NOMO-1 treated with dmso at 0.1 percent for 144 hours (cell line): ENCODE results near the gene MAPK1.
"Not testable (repeated sequence)": the region's sequence is repeated elsewhere in the genome, so short reads cannot be mapped to it uniquely, and the experiment has no call there.

Experiments used
- DNase-seq: peaks from one replicate; lab custom pipeline; 2025; ENCODE audit not compliant: unreplicated experiment; lab: John Stamatoyannopoulos, UW

MAPK1 gene

DNA sequence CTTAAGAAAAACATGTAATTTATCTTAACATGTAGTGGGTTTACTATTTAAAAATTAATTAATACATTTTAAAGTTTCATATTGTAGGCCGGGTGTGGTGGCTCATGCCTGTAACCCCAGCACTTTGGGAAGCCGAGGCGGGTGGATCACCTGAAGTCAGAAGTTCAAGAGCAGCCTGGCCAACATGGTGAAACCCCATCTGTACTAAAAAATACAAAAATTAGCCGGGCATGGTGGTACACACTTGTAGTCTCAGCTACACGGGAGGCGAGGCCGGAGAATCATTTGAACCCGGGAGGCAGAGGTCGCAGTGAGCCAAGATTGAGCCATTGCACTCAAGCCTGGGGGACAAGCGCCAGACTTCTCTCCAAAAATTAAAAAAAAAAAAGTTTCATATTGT lies 73.7 kb downstream of the MAPK1 start:
- not testable (repeated sequence) for DNase-seq

DNA sequence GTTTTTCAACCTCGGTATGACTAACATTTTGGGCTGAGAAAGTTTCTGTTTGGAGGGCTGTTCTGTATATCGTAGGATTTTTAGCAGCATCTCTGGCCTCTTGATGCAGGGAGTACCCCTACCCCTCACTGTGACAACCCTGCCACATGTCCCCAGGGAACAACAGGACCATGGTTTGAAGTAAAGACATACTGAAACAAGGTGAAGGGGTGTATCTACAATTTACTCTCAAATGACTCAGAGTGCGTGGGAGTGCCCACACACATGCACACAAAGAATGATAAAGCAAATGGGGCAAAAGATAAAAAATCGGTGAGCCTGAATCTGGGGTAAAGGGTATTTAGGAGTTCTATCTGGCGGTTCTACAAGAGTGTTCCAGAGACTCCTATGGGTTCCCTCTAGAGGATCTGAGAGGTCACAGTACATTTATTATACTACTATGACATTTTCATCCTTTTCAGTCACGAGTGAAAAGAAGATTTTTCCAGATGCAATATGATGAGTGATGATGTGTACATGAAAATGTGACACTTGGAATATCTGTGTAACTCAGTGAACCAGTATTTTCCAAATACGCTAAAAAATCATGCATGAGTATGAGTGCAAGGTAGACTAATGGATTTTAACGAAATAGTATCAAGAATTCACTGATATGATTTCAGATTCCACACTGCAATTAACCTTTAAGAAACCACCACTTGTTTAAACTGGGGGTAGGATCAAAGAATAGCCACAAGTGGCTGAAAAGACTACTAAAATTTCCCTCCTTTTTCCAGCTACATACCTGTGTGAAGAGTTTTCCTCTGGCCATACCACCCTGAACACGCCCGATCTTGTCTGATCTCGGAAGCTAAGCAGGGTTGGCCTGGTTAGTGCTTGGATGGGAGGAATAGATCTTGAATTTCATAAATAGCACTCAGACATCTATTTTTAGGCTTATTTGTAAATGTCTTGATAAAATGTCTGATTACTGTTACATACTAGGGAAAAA lies 75.5 kb downstream of the MAPK1 start:
- no peak for DNase-seq

DNA sequence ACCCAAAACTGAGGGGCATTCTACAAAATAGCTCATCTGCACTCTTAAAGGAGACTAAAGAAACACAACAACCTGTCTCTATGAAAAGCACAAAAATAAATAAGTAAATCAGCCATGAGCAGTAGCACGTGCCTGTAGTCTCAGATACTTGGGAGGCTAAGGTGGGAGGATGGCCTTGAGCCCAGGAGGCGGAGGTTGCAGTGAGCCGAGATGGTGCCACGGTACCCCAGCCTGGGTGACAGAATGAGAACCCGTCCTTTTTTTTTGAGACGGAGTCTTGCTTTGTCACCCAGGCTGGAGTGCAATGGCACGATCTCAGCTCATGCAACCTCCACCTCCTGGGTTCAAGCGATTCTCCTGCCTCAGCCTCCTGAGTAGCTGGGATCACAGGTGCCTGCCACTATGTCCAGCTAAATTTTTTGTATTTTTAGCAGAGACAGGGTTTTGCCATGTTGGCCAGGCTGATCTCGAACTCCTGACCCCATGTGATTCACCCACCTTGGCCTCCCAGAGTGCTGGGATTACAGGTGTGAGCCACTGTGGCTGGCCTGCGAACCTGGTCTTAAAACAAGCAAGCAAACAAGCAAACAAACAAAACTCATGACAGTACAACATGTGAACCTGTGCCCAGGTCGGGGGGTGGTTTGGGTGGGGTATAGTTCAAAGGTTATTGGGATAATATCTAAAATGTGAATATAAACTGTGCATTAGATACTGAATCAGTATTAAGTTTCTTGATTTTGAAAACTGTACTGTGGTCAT lies 76.4 kb downstream of the MAPK1 start:
- not testable (repeated sequence) for DNase-seq

DNA sequence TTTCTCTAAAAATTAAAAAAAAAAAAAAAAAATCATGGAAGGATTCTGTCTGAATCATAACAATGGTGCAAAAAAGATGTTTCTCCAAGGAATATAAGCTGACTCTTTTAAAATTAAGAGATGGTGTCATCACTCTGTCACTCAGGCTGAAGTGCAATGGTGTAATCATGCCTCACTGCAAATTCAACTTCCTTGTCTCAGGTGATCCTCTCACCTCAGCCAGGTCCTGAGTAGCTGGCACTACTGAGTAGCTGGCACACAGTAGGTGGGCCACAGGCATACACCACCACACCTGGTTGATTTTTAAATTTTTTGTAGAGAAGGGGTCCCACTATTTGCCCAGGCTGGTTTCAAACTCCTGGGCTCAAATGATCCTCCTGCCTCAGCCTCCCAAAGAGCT lies 77.1 kb downstream of the MAPK1 start:
- no peak for DNase-seq

DNA sequence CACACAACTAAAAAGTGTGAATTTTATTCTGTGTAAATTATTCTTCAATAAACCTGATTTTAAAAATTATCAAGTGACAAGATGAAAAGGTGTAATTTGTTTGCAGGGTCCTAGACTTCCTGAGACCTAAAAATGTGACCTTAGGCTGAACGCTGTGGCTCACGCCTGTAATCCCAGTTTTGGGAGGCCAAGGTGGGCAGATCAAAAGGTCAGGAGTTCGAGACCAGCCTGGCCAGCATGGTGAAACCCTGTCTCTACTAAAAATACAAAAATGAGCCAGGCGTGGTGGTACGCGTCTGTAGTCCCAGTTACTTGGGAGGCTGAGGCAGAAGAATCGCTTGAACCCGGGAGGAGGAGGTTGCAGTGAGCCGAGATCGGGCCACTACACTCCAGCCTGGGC lies 79.9 kb downstream of the MAPK1 start:
- not testable (repeated sequence) for DNase-seq

DNA sequence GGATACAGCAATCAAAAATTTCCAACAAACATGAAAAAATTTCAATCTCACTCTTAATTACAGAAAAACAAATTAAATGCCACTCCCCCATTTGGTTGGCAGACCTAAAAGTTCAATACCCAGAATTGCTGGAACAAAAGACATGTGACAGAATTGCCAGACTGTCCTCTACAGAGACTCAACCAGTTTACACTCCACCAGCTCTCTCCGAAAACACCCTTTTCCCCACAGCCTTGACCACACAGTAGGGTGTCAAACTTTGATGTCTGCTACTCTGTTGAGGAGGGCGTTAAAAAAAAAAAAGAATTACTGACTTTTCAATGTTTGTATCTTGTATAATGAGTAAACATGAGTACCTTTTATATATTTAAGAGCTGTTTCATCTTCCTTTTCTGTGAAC lies 87.2 kb downstream of the MAPK1 start:
- no peak for DNase-seq

DNA sequence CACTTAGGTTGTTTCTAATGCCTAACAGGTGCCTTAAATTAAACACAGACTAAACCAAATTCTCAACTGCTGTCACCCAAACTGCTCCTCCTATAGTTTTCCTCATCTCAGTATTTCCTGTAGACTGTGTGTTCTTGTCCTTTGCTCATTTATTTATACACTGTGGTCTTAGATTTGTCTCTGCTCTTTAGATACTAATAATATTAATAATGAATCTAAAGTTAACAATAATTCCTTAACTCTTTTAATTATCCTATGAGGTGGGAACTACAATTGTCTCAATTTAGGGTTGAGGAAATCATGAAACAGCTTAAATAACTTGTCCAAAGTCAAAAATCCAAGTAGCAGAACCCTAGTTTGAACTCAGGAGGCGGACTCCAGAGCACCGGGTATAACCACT lies 88.0 kb downstream of the MAPK1 start:
- no peak for DNase-seq

DNA sequence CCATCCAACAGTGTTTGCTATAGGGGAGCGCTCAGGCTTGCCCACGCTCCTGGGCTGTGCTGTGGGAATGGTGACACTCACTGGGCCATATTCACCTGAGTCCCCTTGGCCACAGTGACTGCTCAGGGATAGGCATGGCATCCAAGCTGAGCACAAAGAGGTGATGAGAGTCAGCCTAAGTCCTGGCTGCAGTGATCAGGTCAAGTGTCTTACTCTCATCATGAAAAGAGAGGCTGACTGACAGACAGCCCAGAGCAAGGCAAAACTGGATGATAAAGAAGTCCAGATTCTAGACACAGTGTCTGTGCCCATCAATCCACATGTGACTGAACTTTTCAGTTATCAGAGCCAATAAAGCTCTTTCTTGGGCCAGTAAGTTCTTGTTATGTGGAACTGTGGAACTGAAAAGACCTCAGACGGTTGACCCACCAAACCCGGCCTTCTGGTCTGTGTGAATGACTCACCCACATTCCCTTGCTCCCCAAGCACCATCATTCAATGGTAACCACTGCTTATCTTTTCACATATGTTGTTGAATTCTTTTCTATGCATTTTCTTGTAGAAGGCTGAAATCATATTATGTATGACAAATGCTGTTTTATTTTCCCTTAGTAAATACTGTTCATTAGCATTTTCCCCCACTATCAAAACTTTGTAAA lies 88.6 kb downstream of the MAPK1 start:
- DNase-seq, result no peak

DNA sequence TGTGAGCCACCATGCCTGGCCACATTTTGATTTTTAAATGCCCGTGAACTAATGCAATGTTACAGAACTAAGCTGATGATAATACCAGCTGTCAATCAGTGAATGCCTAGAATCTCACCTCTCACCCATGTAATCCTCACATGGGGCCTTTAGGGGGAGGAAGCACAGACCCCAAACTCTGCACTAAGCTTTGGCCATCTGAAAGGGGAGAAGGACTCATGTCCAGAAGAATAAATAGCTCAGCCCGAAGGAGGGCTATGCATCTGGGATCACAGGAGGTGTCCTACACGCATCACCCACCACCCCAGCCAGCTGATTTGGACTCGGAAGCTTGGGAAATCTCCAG lies 95.8 kb downstream of the MAPK1 start:
- no peak for DNase-seq

DNA sequence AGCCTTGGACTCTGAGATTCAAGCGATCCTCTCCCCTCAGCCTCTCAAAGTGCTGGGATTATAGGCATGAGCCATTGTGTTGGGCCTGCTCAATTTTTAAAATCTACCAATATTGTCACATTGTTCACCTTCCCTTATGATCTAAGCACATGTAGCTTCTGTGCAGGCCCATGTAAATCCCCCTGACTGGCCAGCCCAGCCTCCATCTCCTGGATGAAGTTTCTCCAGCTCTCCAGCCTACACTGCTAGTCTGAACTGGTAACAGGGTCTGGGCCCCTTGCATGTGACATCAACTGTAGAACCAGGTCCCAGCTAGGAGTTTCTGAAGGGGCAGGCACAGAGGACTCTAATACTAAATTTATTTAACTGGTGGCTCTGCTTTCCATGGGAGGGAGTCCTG lies 99.0 kb downstream of the MAPK1 start:
- no peak for DNase-seq

DNA sequence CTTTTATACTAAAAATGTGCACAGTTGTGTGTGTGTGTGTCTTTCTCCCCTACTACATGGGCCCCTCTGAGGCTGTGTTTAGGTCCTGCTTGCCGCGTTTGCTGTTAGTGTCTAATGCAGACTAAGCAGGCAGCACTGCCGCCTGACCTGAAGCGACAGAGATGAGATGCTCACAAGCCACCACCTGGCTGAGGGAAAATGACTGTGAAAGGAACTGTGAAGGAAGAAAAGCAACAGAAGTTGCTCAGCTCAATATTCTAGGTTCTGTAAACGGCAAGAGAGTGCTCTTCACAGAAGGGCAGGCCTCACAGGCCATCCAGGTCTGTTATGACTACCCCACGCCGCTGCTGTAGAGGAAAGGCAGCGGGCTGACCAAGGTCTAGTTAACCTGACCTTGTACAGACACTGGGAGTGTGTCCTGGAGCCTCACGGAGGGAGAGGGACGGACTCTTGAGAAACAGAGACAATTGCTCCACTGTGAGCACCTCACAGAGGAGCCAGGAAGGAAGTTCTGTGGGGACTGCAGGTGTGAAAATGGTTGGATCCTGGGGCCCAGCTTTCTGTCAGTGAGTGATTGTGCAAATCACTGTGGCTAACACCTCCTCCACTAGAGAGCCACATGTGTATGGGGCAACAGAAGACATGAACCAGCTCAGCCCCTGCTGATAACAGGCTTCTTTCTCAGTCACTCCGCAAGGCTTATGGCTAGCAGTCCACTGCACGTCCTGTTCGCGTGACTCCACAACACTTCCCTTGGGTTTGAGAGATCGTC lies 100.6 kb downstream of the MAPK1 start:
- no peak for DNase-seq

DNA sequence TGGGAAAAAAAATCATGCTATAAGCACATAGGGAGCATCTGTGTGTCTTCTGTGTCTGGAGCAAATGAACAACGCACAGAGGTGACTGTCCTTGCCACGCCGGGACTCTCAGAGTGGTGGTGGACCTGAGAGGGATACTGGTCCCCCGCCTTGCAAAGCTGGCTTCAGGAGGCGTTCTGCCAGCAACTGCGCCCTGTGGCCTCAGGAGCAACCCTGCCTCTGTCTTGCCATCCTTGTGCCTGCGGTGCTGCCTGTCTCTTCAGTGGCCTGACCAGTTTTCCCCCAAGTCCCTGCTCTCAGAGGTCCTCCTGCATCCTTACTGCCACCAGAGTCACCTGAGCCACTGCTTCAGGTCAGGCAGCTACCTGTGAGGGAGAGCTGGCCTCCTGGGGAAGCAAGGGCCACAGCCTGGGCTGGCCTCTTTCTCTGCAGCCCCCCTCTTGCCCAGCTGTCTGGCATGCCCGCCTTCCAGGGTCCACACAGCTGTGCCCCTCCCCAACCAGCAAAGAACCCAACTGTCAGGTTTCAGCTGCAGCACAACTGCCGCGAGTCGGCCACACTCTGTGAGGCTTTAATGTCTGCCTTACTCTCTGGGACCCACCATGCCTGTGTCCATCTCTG lies 101.4 kb downstream of the MAPK1 start:
- DNase-seq, result no peak

DNA sequence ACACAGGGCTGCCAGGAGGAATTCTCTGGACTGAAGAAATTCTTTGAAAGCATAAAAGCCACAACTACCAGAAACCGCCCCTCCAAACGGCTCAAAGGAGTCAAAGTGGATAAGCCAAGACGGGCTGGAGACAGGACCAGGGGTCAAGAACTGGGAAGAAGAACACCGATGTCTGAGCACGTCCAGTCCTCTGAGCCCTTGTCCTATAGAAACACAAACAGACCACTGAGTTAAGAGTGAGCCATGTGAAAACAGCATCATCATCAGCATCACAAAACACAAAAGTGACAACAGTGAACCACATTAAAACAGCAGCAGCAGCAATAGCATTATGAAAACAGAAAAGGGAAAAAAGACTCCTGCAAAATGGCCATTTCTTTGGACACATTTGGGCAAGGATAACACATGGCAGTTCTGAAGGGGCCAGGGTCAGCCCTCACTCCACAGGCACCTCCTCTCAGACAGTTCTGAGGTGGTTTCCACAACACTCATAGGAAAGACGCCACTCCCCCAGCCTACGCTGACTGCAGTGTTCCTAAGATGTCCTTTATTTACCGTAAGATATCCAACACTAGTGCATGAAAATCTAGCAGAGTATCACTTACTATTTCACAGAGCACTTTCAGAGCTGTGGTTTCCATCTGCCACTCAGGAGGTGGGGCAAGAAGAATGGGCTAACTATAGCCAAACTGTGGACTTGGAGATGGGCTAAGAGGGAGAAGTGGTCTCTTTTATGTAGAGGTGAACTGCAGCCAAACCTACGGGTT lies 103.2 kb downstream of the MAPK1 start:
- DNase-seq, result no peak

DNA sequence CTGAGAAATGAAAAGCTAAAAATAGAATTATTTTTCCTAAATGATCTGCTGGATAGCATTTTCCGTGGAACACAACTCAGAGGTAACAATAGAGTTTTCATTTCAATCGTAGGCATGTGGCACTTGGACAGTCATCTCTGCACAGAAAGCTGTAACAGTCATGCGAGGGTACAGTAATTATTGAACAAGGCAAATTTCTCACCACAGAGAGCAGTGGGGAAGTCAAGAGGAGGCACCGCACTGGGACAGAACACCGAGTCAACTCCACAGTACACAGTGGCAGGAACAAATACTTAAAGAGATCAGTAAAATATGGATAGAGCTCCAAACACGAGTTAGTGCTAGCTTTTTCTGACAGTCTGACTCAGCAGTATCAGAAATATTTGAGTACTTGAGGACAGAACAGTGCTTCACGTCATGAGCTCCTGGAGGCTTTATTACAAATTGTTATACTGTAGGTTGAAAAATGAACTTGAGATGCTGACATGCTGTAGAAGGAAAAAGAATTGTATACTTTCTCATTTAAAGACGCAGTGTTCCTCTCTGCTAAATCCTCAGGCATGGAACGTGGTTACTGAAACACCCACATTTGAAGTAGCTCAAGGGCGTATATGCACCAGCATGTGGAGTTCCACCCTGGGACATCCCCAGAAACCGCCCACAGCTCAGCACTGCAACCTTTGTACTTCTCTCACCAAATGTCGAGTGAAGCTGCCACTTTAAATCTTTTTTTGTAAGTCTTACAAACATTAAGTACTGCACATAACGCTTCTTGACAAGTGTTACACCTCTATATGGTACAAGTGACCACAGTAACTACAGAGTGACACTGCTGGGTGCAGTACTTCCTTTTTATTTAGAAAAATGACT lies 104.5 kb downstream of the MAPK1 start:
- DNase-seq, result no peak

DNA sequence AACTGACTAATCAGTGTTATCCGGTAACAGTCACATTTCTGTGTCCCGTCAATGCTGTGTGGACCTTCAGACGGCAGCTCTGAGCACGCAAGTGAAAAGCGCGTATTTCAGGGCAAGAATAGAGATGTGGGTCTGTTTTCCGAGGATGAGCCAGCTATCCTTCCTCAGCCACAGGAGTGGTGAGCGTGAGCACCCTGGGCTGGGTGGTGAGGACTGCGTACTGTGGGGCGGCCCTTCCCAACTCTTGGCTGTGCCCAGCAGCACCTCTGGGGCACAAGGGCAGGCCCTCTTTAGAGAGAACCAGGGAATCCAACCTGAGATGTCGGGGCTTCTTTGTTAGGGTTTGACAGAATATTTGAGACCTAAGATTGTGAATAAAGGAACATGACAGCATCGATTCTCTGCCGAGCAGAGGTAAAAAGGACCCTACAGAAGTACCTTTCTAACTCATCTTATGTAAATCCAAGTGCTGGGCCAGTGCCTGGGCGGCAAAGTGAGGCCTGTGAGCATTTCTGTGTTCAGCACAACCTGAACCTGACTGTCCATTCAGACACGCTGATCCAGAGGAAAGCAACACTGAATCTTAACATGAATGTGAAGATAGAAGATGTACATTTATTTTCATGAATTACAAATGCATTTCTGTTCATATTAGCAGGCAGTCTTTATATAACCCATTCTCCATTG lies 105.3 kb downstream of the MAPK1 start:
- no peak for DNase-seq

DNA sequence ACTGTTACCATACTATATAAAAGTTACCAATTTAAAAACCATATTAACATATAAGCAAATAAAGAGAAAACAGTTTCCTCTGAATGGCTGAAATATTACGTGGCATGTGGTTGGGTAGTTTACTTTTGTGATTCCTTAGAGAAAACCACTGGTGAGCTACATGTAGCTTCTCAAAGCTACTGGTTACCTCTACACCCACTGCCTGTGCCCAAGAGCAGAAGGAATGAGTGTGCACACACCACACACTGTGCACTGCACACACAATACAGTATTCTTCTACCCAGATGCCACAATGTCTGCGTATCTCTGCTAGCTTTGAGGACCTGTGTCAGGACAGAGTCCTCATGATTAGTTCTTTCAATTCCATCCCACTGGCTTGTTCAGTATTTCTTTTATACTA lies 106.4 kb downstream of the MAPK1 start:
- DNase-seq, result no peak

DNA sequence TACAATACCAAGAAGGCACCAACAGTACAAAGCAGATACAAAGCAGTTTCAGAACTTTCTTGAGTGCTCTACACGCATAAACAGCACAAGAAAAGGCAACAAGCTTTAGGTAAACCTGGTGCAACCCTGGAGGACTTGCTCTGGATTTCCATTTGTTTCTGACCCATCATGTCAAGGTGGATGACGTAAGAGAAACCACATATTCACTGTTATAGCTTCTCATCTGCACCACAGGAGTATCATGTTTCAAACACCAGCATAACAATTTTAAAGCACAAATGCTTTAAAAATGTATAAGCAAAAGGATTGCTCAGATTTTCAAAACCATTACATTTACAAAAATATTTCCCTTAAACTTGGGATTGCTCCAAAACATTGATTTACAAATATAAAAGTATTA lies 106.8 kb downstream of the MAPK1 start:
- DNase-seq, result no peak

DNA sequence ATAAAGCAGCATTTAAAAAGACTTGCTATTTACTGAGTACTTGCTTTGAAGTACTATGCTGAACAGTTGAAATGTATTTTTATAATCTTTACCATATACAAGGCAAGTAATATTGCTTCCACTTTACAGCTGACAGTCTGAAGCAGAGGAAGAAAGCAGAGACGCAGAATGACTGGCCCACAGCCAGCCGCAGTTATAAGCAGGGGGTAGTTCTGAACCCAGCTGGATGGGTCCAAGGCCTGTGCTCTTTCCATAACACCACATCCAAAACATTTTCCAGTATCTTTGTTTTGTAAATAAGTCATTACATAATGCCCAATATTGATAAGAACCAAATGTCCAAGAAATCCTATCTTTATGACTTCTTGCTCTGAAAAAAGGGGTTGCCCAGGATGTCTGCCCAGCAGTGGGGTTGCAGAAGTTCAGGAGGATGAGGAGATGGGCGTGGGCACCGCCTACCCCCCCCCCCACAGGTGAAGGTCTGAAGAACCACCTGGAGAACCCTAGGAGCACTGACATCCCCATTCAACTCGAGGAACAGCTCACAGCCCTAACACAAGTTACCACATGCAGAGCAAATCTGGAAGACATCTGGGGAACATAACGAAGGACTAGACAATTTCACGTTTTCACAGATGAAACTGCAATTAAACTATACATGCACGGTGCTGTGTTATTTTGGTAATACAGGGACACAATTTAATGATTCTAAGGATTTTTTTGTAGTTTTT lies 107.6 kb downstream of the MAPK1 start:
- no peak for DNase-seq
